HG03159 (cell line): ENCODE measurements around the gene ZKSCAN5.
"Not testable (repeated sequence)": the region's sequence is repeated elsewhere in the genome, so short reads cannot be mapped to it uniquely, and the experiment has no call there.

Experiments used
- ATAC-seq: cut with Tn5 transposase; IDR thresholded peaks from one replicate; pipeline ENCODE4 v1.9.1; 2021; ENCODE audit warnings: mild to moderate bottlenecking, moderate library complexity; ENCODE audit not compliant: unreplicated experiment

Gene ZKSCAN5

DNA sequence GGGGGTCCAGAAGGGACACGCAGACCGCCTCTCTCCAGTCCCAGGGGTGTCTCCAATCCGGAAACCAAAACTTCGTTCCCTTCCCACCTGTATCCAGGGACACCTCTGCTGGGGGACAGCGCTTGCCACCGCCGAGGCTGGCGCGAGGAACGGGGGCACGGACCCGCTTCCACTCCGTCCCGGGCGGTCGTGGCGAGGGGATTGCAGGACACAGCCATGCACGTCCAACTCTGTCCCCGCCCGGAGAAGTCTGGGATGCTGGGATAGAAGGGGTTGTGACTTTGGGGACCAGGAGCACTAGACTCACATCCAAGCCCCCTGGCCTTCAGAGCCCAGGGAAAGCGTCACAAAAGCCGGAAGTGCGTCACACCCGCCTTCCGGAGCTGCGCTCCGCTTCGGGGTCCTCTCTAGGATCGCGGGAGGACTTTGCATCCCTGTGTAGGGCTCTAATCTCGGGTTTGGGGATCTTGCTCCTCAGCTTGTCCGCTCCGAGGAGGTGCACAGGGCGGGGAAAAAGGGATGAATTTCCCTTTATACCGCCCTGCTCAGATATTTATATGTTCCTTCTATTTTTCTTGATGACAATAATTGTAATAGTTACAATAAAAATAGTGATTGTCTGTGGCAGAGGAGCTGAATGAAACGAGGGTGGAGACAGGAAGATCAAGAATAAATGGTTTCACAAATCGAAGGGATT lies 47.5 kb downstream of the ZKSCAN5 start, which contains the start of gene FAM200A:
FAM200A (minus strand) TSS at position 348 of the 697 bp plus-strand sequence. CDS start 3,707 bp downstream, outside the sequence.
- peak; percentile 83 for ATAC-seq

DNA sequence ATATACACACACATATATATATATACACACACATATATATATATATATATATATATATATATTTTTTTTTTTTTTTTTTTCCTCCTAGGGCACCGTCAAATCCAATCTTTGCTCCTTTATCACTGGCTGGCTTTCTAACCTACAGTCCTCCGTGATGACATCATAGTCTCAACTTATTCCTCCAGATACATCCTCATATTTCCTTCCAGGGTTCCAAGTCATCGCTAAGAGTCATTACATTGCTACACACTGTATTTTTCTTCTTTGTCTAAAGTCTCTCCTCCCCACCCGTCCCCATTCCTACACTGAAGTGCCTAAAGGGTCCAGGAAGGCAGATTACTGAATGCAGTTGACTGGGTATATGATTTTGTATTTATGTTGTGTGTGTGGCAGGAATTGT lies 48.6 kb downstream of the ZKSCAN5 start:
- ATAC-seq, result no peak

DNA sequence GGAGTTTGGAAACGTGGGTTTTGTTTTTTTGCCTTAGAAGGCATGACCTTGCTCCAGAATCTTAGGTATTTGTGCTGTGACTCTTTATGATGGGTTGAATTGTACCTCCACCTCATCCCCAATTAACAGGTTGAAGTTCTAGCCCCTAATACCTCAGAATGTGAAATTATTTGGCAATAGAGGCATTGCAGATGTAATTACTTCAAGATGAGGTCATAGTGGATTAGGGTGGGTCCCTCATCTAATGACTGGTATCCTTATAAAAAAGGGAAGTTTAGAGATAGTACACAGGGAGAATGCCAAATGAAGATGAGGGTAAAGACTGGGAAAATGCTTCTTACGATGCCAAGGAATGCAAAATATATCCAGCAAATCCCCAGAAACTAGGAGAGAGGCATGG lies 50.5 kb downstream of the ZKSCAN5 start:
- no peak for ATAC-seq

GRCh38 chr7:99557196-99557607 lies 52.7 kb downstream of the ZKSCAN5 start:
- ATAC-seq, result no peak

DNA sequence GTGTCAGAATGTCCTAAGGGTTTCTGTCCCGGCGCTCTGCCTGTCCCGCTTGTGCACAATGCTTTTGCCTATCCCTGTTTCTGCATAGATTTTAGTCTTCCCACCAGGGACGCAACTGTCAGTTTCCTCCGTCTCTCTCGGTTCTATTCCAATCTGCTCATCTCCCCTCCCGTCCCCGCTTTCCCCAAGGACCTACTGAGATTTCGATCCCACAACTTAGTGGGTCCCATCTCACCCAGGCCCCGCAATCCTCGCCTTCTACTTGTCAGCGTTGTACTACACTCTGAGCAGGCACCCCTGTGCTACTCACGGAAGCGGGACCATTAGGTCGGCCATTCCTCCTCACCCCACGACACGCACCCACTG lies 53.5 kb downstream of the ZKSCAN5 start:
- peak; percentile 55 for ATAC-seq

DNA sequence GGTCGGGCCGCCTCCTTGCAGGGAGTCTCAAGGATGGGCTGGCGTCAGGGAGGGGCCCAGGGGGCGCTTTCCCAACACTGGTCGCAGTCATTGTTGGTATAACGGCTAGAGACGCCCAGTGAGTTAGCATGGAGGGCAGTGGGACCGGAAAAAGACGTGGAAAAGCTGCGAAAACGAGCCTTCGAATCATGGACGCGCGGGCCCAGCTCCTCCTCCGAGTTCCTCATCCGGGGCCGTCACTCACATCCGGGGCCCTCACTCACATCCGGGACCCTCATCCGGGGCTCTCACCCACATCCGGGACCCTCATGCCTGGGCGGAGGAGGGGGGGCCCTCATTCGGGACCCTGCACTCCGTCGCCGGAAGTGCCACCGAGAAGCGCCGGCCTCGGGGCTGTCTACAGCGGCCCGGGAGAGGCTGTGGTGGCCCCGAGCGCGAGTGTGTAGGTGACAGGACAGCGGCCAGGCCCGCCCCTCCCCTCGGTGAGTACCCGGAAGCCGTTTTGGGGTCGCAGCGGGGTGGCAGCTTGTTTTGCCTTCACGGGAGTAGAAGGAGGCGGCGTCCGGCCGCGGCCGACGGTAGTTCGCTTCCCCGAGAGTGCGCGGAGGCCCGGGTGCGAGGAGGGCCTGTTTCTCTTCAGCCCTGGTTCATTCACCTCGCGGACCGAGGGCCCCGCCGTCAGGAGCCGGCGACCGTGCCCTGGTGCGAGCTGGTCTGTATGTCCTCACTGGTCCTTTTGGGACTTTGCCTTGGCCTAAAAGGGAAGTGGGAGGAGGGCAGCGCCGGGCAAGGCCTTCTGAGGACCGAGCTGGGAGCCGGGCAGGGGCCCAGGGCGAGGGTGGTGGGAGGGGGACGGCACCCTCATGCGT lies 54.1 kb downstream of the ZKSCAN5 start, which contains the start of gene ZNF655:
ZNF655 (plus strand) TSS at position 337 of the 869 bp plus-strand sequence. CDS start 1,918 bp downstream, outside the sequence.
- peak; percentile 82 for ATAC-seq

- ATAC-seq, result no peak
Observed at GRCh38 chr7:99559175-99559915, 54.9 kb downstream of the ZKSCAN5 start.

GRCh38 chr7:99560834-99561736 lies 56.6 kb downstream of the ZKSCAN5 start:
- no peak for ATAC-seq

- no peak for ATAC-seq
Observed at GRCh38 chr7:99561737-99562051, 57.2 kb downstream of the ZKSCAN5 start.

- no peak for ATAC-seq
Observed at GRCh38 chr7:99562114-99562784, 57.8 kb downstream of the ZKSCAN5 start.

- ATAC-seq, result no peak
Observed at GRCh38 chr7:99562832-99563231, 58.4 kb downstream of the ZKSCAN5 start.

DNA sequence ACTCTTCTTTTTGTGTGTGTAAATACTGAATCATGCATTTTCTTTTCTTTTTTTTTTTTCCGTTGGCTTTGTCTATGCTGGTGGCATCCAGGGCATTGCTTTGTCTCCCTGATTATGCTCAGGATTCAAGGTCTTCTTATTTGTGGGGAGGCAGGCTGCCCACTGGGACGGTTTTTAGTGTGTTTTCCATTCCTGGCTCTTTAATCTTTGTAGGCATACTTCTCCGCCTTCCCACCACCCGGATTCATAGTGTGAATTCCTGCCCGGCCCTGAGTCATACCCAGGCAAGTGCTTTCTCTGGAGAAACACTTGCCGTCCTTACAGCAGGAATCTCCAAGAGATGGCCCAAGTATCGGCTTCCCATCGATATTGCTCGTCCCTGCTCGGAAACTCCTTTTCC lies 59.2 kb downstream of the ZKSCAN5 start:
- ATAC-seq, result no peak

- not testable (repeated sequence) for ATAC-seq
Observed at GRCh38 chr7:99568770-99569169, 64.3 kb downstream of the ZKSCAN5 start.

- ATAC-seq, result no peak
Observed at GRCh38 chr7:99571768-99572167, 67.3 kb downstream of the ZKSCAN5 start.

DNA sequence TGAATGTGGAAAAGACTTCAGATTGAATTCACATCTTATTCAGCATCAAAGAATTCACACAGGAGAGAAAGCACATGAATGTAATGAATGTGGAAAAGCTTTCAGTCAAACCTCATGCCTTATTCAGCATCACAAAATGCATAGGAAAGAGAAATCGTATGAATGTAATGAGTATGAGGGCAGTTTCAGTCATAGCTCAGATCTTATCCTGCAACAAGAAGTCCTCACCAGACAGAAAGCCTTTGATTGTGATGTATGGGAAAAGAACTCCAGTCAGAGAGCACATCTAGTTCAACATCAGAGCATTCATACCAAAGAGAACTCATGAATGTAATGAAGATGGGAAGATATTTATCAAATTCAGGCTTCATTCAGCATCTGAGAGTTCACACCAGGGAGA lies 68.8 kb downstream of the ZKSCAN5 start:
- ATAC-seq, result no peak

- no peak for ATAC-seq
Observed at GRCh38 chr7:99576251-99576650, 71.8 kb downstream of the ZKSCAN5 start.

DNA sequence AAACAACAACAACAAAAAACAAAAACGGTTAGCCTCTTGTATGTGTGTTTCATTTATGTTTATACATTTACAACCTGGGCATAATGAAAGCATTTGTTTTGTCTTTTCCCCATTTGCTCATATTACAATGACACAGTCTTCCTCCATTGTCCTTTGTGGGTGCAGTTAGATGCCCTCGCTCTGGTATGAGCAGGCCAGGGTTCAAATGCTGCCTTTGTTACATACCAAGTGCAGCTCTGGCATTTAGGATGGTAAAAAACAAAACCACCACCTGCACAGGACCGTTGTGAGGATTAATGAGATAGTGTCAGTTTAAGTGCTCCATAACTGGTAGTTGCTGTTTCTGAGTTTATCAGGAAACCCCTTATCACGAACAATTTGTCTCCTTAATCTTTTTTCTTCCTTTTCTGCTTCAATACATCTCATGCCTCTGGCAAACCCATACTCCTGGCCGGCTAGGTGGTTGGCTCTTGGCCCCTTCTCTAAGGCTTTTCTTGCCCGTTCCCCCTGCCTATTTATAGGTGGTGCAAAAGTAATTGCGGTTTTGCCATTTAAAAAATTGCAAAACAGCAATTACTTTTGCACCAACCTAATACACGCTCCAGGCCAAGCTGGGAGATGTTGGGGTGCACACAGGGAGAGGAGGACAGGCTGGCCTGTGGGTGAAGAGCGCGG lies 75.0 kb downstream of the ZKSCAN5 start:
- ATAC-seq, result no peak

GRCh38 chr7:99579956-99580777 lies 75.7 kb downstream of the ZKSCAN5 start:
- ATAC-seq, result no peak
